Measurements from ENCODE around the gene PPIA.

DNA sequence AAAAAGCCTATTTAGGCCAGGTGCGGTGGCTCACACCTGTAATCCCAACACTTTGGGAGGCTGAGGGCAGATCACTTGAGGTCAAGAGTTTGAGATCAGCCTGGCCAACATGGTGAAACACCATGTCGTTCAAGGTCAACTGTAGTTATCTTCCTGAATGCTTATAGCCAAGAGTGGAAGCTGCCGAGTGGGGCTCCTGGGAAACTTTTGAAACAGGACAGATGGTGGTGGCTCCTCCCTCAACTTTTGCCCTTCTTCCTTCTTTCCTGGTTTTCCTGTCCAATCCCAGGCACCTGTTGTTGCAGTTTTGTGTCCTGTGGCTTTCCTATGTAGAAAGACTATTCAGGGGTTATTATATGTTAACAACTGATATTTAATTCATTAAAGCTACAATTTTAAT is 8.7 kb upstream of the PPIA start:
- TF ChIP-seq, protein P1, sequence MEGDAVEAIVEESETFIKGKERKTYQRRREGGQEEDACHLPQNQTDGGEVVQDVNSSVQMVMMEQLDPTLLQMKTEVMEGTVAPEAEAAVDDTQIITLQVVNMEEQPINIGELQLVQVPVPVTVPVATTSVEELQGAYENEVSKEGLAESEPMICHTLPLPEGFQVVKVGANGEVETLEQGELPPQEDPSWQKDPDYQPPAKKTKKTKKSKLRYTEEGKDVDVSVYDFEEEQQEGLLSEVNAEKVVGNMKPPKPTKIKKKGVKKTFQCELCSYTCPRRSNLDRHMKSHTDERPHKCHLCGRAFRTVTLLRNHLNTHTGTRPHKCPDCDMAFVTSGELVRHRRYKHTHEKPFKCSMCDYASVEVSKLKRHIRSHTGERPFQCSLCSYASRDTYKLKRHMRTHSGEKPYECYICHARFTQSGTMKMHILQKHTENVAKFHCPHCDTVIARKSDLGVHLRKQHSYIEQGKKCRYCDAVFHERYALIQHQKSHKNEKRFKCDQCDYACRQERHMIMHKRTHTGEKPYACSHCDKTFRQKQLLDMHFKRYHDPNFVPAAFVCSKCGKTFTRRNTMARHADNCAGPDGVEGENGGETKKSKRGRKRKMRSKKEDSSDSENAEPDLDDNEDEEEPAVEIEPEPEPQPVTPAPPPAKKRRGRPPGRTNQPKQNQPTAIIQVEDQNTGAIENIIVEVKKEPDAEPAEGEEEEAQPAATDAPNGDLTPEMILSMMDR (IDR thresholded peaks at IDR 0.05; ENCODE audit: low read length), result no peak
- TF ChIP-seq EZH2 (optimal IDR thresholded peaks at IDR 0.05; ENCODE audit: low read depth, low read length), result no peak
